ENCODE results near the gene NKX2-2.

NKX2-2 gene

DNA sequence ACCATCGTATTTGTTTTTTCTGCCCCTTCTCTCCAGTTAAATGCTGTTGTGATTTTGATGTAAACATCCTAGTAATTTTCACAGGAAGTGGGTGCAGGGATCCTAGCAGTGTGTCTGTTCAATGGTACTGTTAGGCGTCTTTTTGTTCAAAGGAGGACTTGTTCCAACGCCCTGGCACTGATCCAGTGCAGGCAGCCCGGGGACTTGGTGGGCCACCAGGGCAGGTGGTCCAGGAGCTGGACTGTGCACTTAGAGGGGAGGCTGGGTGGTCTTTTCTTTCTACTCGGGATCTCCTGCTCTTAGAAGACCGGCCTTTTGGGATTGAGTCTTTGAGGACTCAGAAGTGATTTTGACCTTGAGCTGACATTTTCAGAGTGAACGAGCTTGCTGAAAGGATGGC, 41.1 kb upstream of the NKX2-2 start:
- no peak overlapping the region for H3K4me3 ChIP-seq (ENCODE audit: low read depth, low read length)
- TF ChIP-seq CTCF (IDR thresholded peaks at IDR 0.05; ENCODE audit: borderline replicate concordance, insufficient read depth, low read depth, low read length), result no peak

- TF ChIP-seq CTCF (IDR thresholded peaks at IDR 0.05; ENCODE audit: borderline replicate concordance, insufficient read depth, low read depth, low read length), result no peak
- no peak overlapping the region for H3K4me3 ChIP-seq (ENCODE audit: low read depth, low read length)
Measured at GRCh38 chr20:21554376-21554890, 40.6 kb upstream of the NKX2-2 start.

DNA sequence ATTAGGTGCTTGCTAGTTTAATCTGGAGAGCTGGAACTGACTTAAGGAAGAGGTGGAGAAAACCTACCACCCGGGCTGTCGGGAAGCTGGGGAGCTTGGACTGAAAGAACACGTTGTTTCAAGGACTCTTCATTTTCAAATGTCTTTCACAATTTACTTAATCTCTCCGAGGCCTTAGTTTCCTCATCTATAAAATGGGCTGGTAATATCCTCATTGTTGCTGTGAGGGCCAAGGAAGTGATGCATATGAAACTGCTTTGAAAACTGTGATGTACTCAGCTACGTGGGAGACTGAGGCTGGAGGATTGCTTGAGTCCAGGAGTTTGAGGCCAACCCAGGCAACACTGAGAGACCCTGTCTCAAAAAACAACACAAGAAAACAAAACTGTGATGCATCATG, 36.7 kb upstream of the NKX2-2 start:
- no peak overlapping the region for H3K4me3 ChIP-seq (ENCODE audit: low read depth, low read length)
- TF ChIP-seq CTCF (IDR thresholded peaks at IDR 0.05; ENCODE audit: borderline replicate concordance, insufficient read depth, low read depth, low read length), result no peak

- no peak overlapping the region for H3K4me3 ChIP-seq (ENCODE audit: low read depth, low read length)
Measured at GRCh38 chr20:21548390-21549035, 34.6 kb upstream of the NKX2-2 start.

DNA sequence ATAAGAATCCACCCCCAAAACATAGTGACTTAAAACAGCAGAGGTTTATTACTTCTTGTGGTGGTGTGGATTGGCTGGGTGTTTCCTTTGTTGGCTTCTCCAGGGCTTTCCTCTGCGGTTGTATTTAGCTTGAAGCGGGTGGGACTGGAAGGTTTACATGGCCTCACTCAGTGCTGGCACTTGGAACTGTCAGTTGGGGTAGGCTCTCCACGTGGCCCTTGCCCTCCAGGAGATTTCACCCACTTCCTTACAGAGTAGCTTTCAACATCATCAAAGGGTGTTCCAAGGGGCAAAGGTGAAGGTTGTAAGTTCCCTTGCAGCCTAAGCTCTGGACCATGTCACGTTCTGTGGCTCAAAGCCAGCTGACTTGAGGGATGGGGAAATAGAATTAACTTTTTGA, 32.5 kb upstream of the NKX2-2 start:
- H3K4me3 ChIP-seq (ENCODE audit: low read depth, low read length), result no peak overlapping the region
- TF ChIP-seq CTCF (IDR thresholded peaks at IDR 0.05; ENCODE audit: borderline replicate concordance, insufficient read depth, low read depth, low read length), result no peak

More at GRCh38 chr20:21548390-21549035, 34.6 kb upstream of the NKX2-2 start:
- TF ChIP-seq CTCF (IDR thresholded peaks at IDR 0.05; ENCODE audit: borderline replicate concordance, insufficient read depth, low read depth, low read length), result no peak

DNA sequence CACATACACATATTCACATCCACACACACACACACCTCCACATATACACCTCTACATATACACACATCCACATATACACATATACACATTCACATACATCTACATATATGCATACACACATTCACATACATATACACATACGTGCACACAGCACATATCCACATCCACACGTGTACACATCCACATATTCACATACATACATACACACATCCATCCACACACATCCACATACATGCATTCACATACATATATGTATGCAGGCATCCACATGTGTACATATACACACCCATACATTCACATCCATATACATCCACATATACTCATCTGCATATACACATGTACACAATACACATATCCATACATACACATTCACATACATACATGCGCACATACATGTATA, 25.6 kb upstream of the NKX2-2 start:
- H3K4me3 ChIP-seq (ENCODE audit: low read depth, low read length), result no peak overlapping the region
- no peak for TF ChIP-seq CTCF (IDR thresholded peaks at IDR 0.05; ENCODE audit: borderline replicate concordance, insufficient read depth, low read depth, low read length)

DNA sequence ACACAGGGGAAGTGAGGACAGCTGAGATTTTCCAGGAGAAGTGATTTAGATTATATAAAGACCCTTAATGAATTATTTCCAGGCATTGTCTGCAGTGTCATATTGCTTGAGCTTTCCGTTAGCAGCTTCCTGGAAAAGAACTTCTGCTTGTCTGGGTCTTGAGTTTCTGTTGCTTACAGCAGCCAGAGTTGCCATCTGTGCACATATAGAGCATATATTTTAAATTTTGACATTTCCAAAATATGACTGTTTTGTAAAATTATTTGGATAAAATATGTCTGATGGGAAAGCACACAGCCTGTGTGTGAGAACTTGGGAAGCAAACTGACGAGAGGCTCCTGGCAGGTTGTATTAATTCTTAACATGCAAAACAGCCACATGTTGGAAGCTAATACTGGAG, 21.0 kb upstream of the NKX2-2 start:
- TF ChIP-seq CTCF (IDR thresholded peaks at IDR 0.05; ENCODE audit: borderline replicate concordance, insufficient read depth, low read depth, low read length), result no peak

More for the DNA sequence above, 21.0 kb upstream of the NKX2-2 start:
- H3K4me3 ChIP-seq (ENCODE audit: low read depth, low read length), result no peak overlapping the region
